Suprapubic skin (tissue), 4 donors: ENCODE data around the gene CCDC60. TPM values are rescaled to one million over a fixed set of nuclear protein-coding genes. Genes with fewer than 3 reads are reported as not detected.

ENCODE experiments used
- DNase-seq, 2 donors: peaks; one replicate each; pipeline ENCODE4 v3.0.0-alpha.2; 2019; ENCODE audit warnings: low spot score in 2 of 2
- H3K27ac ChIP-seq: fragments of 200-600 bp; sonication (generic); one replicate; pipeline ENCODE4 v1.5.1; 2019
- H3K27me3 ChIP-seq: fragments of 200-600 bp; sonication (generic); one replicate; pipeline ENCODE4 v1.5.1; 2019
- H3K36me3 ChIP-seq: fragments of 200-600 bp; sonication (generic); one replicate; pipeline ENCODE4 v1.5.1; 2019
- H3K4me1 ChIP-seq: fragments of 200-600 bp; sonication (generic); one replicate; pipeline ENCODE4 v1.5.1; 2019
- H3K4me3 ChIP-seq: fragments of 200-600 bp; sonication (generic); one replicate; pipeline ENCODE4 v1.5.1; 2019; ENCODE audit warnings: mild to moderate bottlenecking
- H3K9me3 ChIP-seq: fragments of 200-600 bp; sonication (generic); one replicate; pipeline ENCODE4 v1.5.1; 2019
- CTCF ChIP-seq, 2 donors: fragments of 200-600 bp in 1 of 2; fragments of 450-650 bp in 1 of 2; sonication (generic) in 1 of 2; IDR thresholded peaks; one replicate each; pipeline ENCODE4 v1.5.1; 2016 to 2019; ENCODE audit warnings: antibody characterized with exemption in 2 of 2, mild to moderate bottlenecking in 1 of 2, moderate library complexity in 1 of 2
- EP300 ChIP-seq: sonication (generic); formaldehyde crosslinking; IDR thresholded peaks from one replicate; pipeline ENCODE4 v1.6.1; 2017; ENCODE audit warnings: antibody characterized with exemption
- POLR2A ChIP-seq, 2 donors: fragments of 450-650 bp; IDR thresholded peaks; one replicate each; pipeline ENCODE4 v1.6.1; 2017; ENCODE audit warnings: antibody characterized with exemption in 2 of 2, mild to moderate bottlenecking in 2 of 2, moderate library complexity in 2 of 2
- POLR2AphosphoS5 ChIP-seq, 3 donors: sonication (generic); formaldehyde crosslinking; IDR thresholded peaks; one replicate each; pipeline ENCODE4 v1.6.1; 2017; ENCODE audit warnings: antibody characterized with exemption in 3 of 3
- WGBS: methylation state at CpG from one replicate; pipeline ENCODE4 v1.1.5; 2018; 5-methylcytosine and 5-hydroxymethylcytosine counted together
- total RNA-seq, 4 donors: library from RNA; depleted of rRNA; stranded (reverse); fragments of >200 nt; gene quantifications; one replicate each; pipeline ENCODE4 v1.1.0, GENCODE V29; 2016

The CCDC60 gene
- total RNA-seq, 4 donors from 2014 or later: not detected

- no peak overlapping the region for H3K4me3 ChIP-seq
- TF ChIP-seq EP300 (no peak), CTCF (IDR thresholded peaks at IDR 0.05) (no peak), POLR2AphosphoS5 (IDR thresholded peaks at IDR 0.05) (no peak), POLR2A (IDR thresholded peaks at IDR 0.05) (no peak)
- H3K9me3 ChIP-seq: peaks cover 5% of the 10 kb centered on the region
- H3K4me1 ChIP-seq: no peaks in the 10 kb centered on the region
- no peak overlapping the region for H3K27ac ChIP-seq
- no peaks in the 10 kb centered on the region for H3K27me3 ChIP-seq
- no peak for DNase-seq
- WGBS: 87% methylated on average over 3 of the region's 3 CpGs
- H3K36me3 ChIP-seq: no peaks in the 10 kb centered on the region
Observed at GRCh38 chr12:119476951-119477350, 142.4 kb downstream of the CCDC60 start.

- Histone ChIP-seq H3K9me3 (peaks cover 5% of the 10 kb centered on the region), H3K27ac (no peak overlapping the region), H3K36me3 (no peaks in the 10 kb centered on the region), H3K4me3 (no peak overlapping the region), H3K27me3 (no peaks in the 10 kb centered on the region), H3K4me1 (no peaks in the 10 kb centered on the region)
- no peak for DNase-seq
- TF ChIP-seq POLR2A (IDR thresholded peaks at IDR 0.05) (no peak), POLR2AphosphoS5 (IDR thresholded peaks at IDR 0.05) (no peak), CTCF (IDR thresholded peaks at IDR 0.05) (no peak), EP300 (no peak)
- WGBS: 34% methylated on average over 10 of the region's 10 CpGs
Observed at GRCh38 chr12:119479121-119479561, 144.6 kb downstream of the CCDC60 start.

GRCh38 chr12:119480551-119480950 is 146.0 kb downstream of the CCDC60 start:
- no peak for DNase-seq
- TF ChIP-seq POLR2AphosphoS5 (IDR thresholded peaks at IDR 0.05): no peak
- no peak for TF ChIP-seq EP300
- TF ChIP-seq CTCF (IDR thresholded peaks at IDR 0.05): no peak
- no peak for TF ChIP-seq POLR2A (IDR thresholded peaks at IDR 0.05)
- peaks cover 5% of the 10 kb centered on the region for H3K9me3 ChIP-seq
- H3K27ac ChIP-seq: no peak overlapping the region
- H3K27me3 ChIP-seq: no peaks in the 10 kb centered on the region
- 95% methylated on average over 1 of the region's 1 CpG for WGBS
- no peak overlapping the region for H3K4me3 ChIP-seq
- H3K36me3 ChIP-seq: no peaks in the 10 kb centered on the region
- H3K4me1 ChIP-seq: no peaks in the 10 kb centered on the region

GRCh38 chr12:119486599-119487154 is 152.1 kb downstream of the CCDC60 start:
- Histone ChIP-seq H3K27ac (no peak overlapping the region), H3K4me1 (no peaks in the 10 kb centered on the region), H3K27me3 (no peaks in the 10 kb centered on the region), H3K36me3 (no peaks in the 10 kb centered on the region), H3K4me3 (no peak overlapping the region), H3K9me3 (no peaks in the 10 kb centered on the region)
- TF ChIP-seq POLR2AphosphoS5 (IDR thresholded peaks at IDR 0.05) (no peak), EP300 (no peak), POLR2A (IDR thresholded peaks at IDR 0.05) (no peak), CTCF (IDR thresholded peaks at IDR 0.05) (no peak)
- 30% methylated on average over 4 of the region's 4 CpGs for WGBS
- DNase-seq: no peak

- WGBS: 87% methylated on average over 5 of the region's 5 CpGs
- no peak for DNase-seq
- Histone ChIP-seq H3K36me3 (no peaks in the 10 kb centered on the region), H3K9me3 (no peaks in the 10 kb centered on the region), H3K4me1 (no peaks in the 10 kb centered on the region), H3K4me3 (no peak overlapping the region), H3K27ac (no peak overlapping the region), H3K27me3 (peaks cover 8% of the 10 kb centered on the region)
- no peak for TF ChIP-seq POLR2A (IDR thresholded peaks at IDR 0.05)
- no peak for TF ChIP-seq EP300
- TF ChIP-seq POLR2AphosphoS5 (IDR thresholded peaks at IDR 0.05): no peak
- no peak for TF ChIP-seq CTCF (IDR thresholded peaks at IDR 0.05)
Observed at GRCh38 chr12:119491814-119492213, 157.3 kb downstream of the CCDC60 start.
